HUES64 (cell line): Measurements from ENCODE around the gene CENPL. TPM values are rescaled to one million over a fixed set of nuclear protein-coding genes. Genes with fewer than 3 reads are reported as not detected.

Source experiments
- H3K27ac ChIP-seq: 2 replicates; pipeline ENCODE4 v1.7.0; 2013; ENCODE audit warnings: low read depth, low read length, inconsistent platforms
- H3K27me3 ChIP-seq: 2 replicates; pipeline ENCODE4 v1.6.1; 2013; ENCODE audit warnings: mild to moderate bottlenecking, low read length; ENCODE audit not compliant: insufficient read depth
- H3K36me3 ChIP-seq: 2 replicates; pipeline ENCODE4 v1.6.1; 2013; ENCODE audit warnings: mild to moderate bottlenecking, low read length; ENCODE audit not compliant: insufficient read depth
- H3K4me1 ChIP-seq: 2 replicates; pipeline ENCODE4 v1.6.1; 2013; ENCODE audit warnings: mild to moderate bottlenecking, low read length, moderate library complexity; ENCODE audit not compliant: insufficient read depth
- H3K4me3 ChIP-seq: 2 replicates; pipeline ENCODE4 v1.5.1; 2013; ENCODE audit warnings: mild to moderate bottlenecking, low read length, moderate library complexity
- H3K9ac ChIP-seq: 2 replicates; pipeline ENCODE4 v1.6.1; 2013; ENCODE audit warnings: mild to moderate bottlenecking, low read depth, low read length
- H3K9me3 ChIP-seq: 2 replicates; pipeline ENCODE4 v1.6.1; 2013; ENCODE audit warnings: low read depth, low read length; ENCODE audit not compliant: insufficient read depth
- WGBS: fragments of 150-250, 120-280 bp; methylation state at CpG from one replicate; pipeline ENCODE4 v1.1.7; 2013; ENCODE audit warnings: missing lambda C conversion rate; 5-methylcytosine and 5-hydroxymethylcytosine counted together
- polyA plus RNA-seq, 2 experiments: library from polyadenylated mRNA; stranded (reverse); fragments of 50-300 nt; gene quantifications; one replicate each; pipeline ENCODE4 v1.2.3, GENCODE V29; 2013

The CENPL gene, protein sequence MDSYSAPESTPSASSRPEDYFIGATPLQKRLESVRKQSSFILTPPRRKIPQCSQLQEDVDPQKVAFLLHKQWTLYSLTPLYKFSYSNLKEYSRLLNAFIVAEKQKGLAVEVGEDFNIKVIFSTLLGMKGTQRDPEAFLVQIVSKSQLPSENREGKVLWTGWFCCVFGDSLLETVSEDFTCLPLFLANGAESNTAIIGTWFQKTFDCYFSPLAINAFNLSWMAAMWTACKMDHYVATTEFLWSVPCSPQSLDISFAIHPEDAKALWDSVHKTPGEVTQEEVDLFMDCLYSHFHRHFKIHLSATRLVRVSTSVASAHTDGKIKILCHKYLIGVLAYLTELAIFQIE
- polyA plus RNA-seq (2013, experiment 1 of 2) = 11.2 TPM
- 15.2 TPM for polyA plus RNA-seq (2013, experiment 2 of 2)

DNA sequence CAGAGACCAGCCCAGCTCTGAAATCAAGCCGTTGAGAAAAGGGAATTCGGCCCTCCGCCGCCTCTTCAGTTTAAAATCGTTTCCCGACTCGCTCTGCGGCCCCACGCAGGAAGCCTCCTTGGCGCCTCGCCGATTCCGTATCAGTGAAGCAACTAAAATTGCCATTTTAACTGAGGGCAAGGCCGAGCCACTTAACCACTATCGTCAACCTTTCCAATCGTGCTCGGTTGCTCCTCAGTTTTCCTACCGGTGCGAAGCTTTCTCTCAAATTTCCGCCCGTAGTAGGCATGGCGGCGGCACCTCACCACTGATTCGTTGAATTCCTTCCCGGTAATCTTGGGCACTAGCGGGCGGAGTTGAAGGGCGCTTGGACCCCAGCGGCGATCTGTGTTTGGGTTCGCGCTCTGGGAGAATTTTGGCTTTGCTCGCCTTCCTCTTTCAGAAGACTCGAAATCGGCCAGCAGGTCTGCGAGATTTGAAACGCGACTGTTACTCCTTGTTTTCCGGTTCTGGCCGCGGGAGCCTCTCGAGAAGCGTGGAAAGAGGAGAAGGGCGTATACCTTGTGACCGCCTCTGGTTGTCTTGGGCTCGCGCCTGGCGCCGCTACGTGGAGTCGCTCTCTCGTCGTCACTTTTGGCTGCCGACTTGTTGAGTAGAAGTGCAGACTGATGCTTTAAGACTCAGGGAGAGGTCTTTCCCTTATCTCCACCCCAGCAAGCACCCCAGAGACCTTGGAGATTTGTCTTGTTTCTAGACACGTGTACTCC lies at the start of gene CENPL, which contains the start of gene DARS2:
TSS of gene CENPL (minus strand) at position 569 of the 767 bp plus-strand sequence. CDS start 13,584 bp downstream, outside the sequence.
TSS of gene DARS2 (plus strand) at position 359 of the 767 bp plus-strand sequence. CDS start 557 bp downstream, outside the sequence.
- Histone ChIP-seq H3K4me3 (peak within 1 kb of the TSS; percentile 64), H3K9me3 (no peaks in the 10 kb centered on the region), H3K27me3 (no peaks in the 10 kb centered on the region), H3K36me3 (peaks cover 43% of the 10 kb centered on the region), H3K9ac (peak within 1 kb of the TSS; percentile 86), H3K27ac (peak within 1 kb of the TSS; percentile 91), H3K4me1 (peaks cover 6% of the 10 kb centered on the region; the same call in 1 of the 2 replicates)
- under 1% methylated on average over 55 of the region's 55 CpGs for WGBS

GRCh38 chr1:173871500-173871899 lies 46.8 kb upstream of the CENPL start:
- Histone ChIP-seq H3K27ac (no peak overlapping the region), H3K4me3 (no peak overlapping the region), H3K36me3 (peaks cover 63% of the 10 kb centered on the region), H3K9me3 (no peaks in the 10 kb centered on the region), H3K9ac (no peak overlapping the region), H3K27me3 (no peaks in the 10 kb centered on the region), H3K4me1 (peaks cover 11% of the 10 kb centered on the region; the same call in 1 of the 2 replicates)
- 82% methylated on average over 2 of the region's 2 CpGs for WGBS

DNA sequence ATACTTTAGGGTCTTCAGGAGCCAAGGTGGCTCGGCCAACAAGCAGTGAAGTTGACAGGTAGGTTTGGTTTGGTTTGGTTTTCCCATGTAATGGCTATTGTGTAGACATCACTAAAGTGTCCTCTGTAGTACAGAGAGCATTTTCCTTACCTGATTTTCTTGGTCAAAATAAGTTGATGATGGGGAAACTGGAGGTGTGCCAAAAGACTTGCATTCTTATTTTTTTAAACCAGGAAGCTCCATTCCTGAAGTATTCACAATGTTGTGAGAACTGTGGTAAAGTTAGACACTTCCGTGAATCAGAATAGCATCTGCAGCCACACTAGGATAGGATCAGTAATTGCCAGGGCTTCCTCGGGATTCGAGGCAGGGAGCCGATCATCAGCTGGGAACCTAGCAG lies 46.4 kb upstream of the CENPL start:
- Histone ChIP-seq H3K27ac (no peak overlapping the region), H3K9me3 (no peaks in the 10 kb centered on the region), H3K9ac (no peak overlapping the region), H3K4me1 (peaks cover 11% of the 10 kb centered on the region; the same call in 1 of the 2 replicates), H3K4me3 (no peak overlapping the region), H3K36me3 (peaks cover 63% of the 10 kb centered on the region), H3K27me3 (no peaks in the 10 kb centered on the region)
- 91% methylated on average over 5 of the region's 5 CpGs for WGBS

GRCh38 chr1:173870252-173871075 lies 45.8 kb upstream of the CENPL start:
- Histone ChIP-seq H3K9me3 (no peaks in the 10 kb centered on the region), H3K9ac (no peak overlapping the region), H3K27ac (no peak overlapping the region), H3K4me3 (no peak overlapping the region), H3K27me3 (no peaks in the 10 kb centered on the region), H3K4me1 (peaks cover 11% of the 10 kb centered on the region), H3K36me3 (peaks cover 63% of the 10 kb centered on the region)
- 95% methylated on average over 15 of the region's 15 CpGs for WGBS

GRCh38 chr1:173869021-173869359 lies 44.3 kb upstream of the CENPL start:
- Histone ChIP-seq H3K4me3 (peak overlapping the region; percentile 95), H3K27ac (peak overlapping the region; percentile 99), H3K4me1 (peaks cover 14% of the 10 kb centered on the region), H3K36me3 (peaks cover 69% of the 10 kb centered on the region), H3K9me3 (no peaks in the 10 kb centered on the region), H3K27me3 (no peaks in the 10 kb centered on the region), H3K9ac (peak overlapping the region; percentile 93)
- WGBS = 7% methylated on average over 4 of the region's 5 CpGs

DNA sequence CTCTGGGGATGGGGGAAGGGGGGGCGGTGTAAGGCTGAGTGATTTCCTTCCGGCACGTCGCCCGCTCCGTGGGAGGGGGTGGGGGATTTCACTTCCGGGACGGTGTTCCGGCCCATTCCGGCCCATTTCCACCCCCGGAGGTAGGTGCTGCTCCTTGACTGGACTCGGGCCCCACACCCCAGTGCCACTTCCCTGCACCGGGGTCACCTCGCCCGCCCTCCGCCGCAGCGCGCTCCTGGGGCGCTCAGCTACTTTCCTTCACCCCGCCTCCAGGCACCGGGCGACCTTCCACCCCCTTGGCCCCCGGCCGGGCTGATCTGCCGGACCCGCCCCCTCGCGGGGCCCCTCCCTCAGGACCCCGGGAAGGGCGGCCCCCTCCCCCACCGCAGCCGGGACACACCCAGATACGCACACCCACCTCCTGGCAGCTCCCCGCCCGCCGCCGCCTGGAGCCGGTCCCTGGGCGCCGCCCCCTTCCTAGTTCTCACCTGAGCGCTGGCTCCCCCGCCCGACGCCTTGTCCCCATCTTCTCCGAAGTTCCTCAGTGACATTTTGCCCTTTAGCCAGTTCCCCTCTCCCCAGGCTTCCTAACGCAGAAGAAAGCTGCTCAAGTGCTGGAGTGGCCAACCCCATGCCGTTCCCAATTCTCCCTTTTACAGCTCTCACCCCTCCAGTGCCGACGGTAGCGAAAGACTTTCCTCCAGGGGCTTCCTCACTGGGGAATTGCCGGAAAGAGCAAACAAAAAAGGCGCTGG lies 43.8 kb upstream of the CENPL start, which contains the start of gene ZBTB37:
TSS of gene ZBTB37 (plus strand) at position 115 of the 755 bp plus-strand sequence. CDS start 1,846 bp downstream, outside the sequence.
- no peaks in the 10 kb centered on the region for H3K27me3 ChIP-seq
- H3K9me3 ChIP-seq = no peaks in the 10 kb centered on the region
- under 1% methylated on average over 53 of the region's 53 CpGs for WGBS
- peak within 1 kb of the TSS; percentile 99 for H3K9ac ChIP-seq
- H3K4me3 ChIP-seq = peak within 1 kb of the TSS; percentile 95
- H3K4me1 ChIP-seq = peaks cover 14% of the 10 kb centered on the region
- H3K36me3 ChIP-seq = peaks cover 69% of the 10 kb centered on the region
- H3K27ac ChIP-seq = peak within 1 kb of the TSS; percentile 99

GRCh38 chr1:173867753-173868265 lies 43.1 kb upstream of the CENPL start, which contains the start of gene GAS5:
Gene GAS5 (minus strand): TSS chr1:173867989.
- no peaks in the 10 kb centered on the region for H3K9me3 ChIP-seq
- H3K4me1 ChIP-seq = peaks cover 14% of the 10 kb centered on the region
- peak within 1 kb of the TSS; percentile 99 for H3K9ac ChIP-seq
- peak within 1 kb of the TSS; percentile 99 for H3K27ac ChIP-seq
- peaks cover 71% of the 10 kb centered on the region for H3K36me3 ChIP-seq
- H3K27me3 ChIP-seq = no peaks in the 10 kb centered on the region
- H3K4me3 ChIP-seq = peak within 1 kb of the TSS; percentile 95
- under 1% methylated on average over 30 of the region's 30 CpGs for WGBS

GRCh38 chr1:173867141-173867752 lies 42.6 kb upstream of the CENPL start:
- under 1% methylated on average over 32 of the region's 32 CpGs for WGBS
- Histone ChIP-seq H3K9ac (peak overlapping the region; percentile 99), H3K27me3 (no peaks in the 10 kb centered on the region), H3K27ac (peak overlapping the region; percentile 96), H3K4me3 (peak overlapping the region; percentile 95), H3K36me3 (peaks cover 73% of the 10 kb centered on the region), H3K4me1 (peaks cover 14% of the 10 kb centered on the region), H3K9me3 (no peaks in the 10 kb centered on the region)

GRCh38 chr1:173866413-173867115 lies 41.9 kb upstream of the CENPL start:
- H3K4me3 ChIP-seq = peak overlapping the region; percentile 95
- 0% methylated on average over 2 of the region's 2 CpGs for WGBS
- peaks cover 14% of the 10 kb centered on the region for H3K4me1 ChIP-seq
- H3K27ac ChIP-seq = peak overlapping the region; percentile 96
- no peaks in the 10 kb centered on the region for H3K27me3 ChIP-seq
- peak overlapping the region; percentile 99 for H3K9ac ChIP-seq
- no peaks in the 10 kb centered on the region for H3K9me3 ChIP-seq
- peaks cover 71% of the 10 kb centered on the region for H3K36me3 ChIP-seq
